Activated T-cell treated with anti-CD3 and anti-CD28 coated beads for 4 hours (primary cell): ENCODE data around the gene KCNK18.
"Not testable (repeated sequence)": the region's sequence is repeated elsewhere in the genome, so short reads cannot be mapped to it uniquely, and the experiment has no call there.

Source experiments
- DNase-seq: peaks from one replicate; pipeline ENCODE4 v3.0.0-alpha.2; 2020

KCNK18 gene

GRCh38 chr10:117222976-117223692, 25.8 kb downstream of the KCNK18 start:
- no peak for DNase-seq

GRCh38 chr10:117223693-117224430, 26.6 kb downstream of the KCNK18 start:
- no peak for DNase-seq

- DNase-seq, result no peak
Observed at GRCh38 chr10:117224881-117225280, 27.6 kb downstream of the KCNK18 start.

GRCh38 chr10:117226813-117227451, 29.6 kb downstream of the KCNK18 start:
- no peak for DNase-seq

- DNase-seq, result no peak
Observed at GRCh38 chr10:117228210-117228609, 30.9 kb downstream of the KCNK18 start.

- not testable (repeated sequence) for DNase-seq
Observed at GRCh38 chr10:117230107-117230506, 32.8 kb downstream of the KCNK18 start.

- no peak for DNase-seq
Observed at GRCh38 chr10:117237401-117237991, 40.2 kb downstream of the KCNK18 start.

- no peak for DNase-seq
Observed at GRCh38 chr10:117239051-117239450, 41.8 kb downstream of the KCNK18 start.

- DNase-seq, result no peak
Observed at GRCh38 chr10:117239721-117240620, 42.7 kb downstream of the KCNK18 start.

GRCh38 chr10:117240621-117241529, 43.6 kb downstream of the KCNK18 start, which contains the start of gene SLC18A2:
SLC18A2 (plus strand) TSS chr10:117241114; CDS start chr10:117241694, 580 bp downstream.
- DNase-seq, result no peak

GRCh38 chr10:117241541-117242462, 44.5 kb downstream of the KCNK18 start:
- no peak for DNase-seq

- DNase-seq, result no peak
Observed at GRCh38 chr10:117242463-117242832, 45.2 kb downstream of the KCNK18 start.

GRCh38 chr10:117246997-117247671, 49.8 kb downstream of the KCNK18 start:
- no peak for DNase-seq

- DNase-seq, result no peak
Observed at GRCh38 chr10:117248750-117249465, 51.6 kb downstream of the KCNK18 start.

GRCh38 chr10:117249493-117250093, 52.3 kb downstream of the KCNK18 start:
- DNase-seq, result no peak

- no peak for DNase-seq
Observed at GRCh38 chr10:117250411-117250810, 53.1 kb downstream of the KCNK18 start.

- DNase-seq, result no peak
Observed at GRCh38 chr10:117253908-117254307, 56.6 kb downstream of the KCNK18 start.

GRCh38 chr10:117254338-117254737, 57.0 kb downstream of the KCNK18 start:
- no peak for DNase-seq
